Measurements from ENCODE around the gene TXNDC8. TPM values are rescaled to one million over a fixed set of nuclear protein-coding genes. Genes with fewer than 3 reads are reported as not detected.
"Not testable (repeated sequence)": the region's sequence is repeated elsewhere in the genome, so short reads cannot be mapped to it uniquely, and the experiment has no call there.

The TXNDC8 gene
- total RNA-seq (2014; rRNA removed; shearing (Covaris generic)): not detected in 2 replicates

DNA sequence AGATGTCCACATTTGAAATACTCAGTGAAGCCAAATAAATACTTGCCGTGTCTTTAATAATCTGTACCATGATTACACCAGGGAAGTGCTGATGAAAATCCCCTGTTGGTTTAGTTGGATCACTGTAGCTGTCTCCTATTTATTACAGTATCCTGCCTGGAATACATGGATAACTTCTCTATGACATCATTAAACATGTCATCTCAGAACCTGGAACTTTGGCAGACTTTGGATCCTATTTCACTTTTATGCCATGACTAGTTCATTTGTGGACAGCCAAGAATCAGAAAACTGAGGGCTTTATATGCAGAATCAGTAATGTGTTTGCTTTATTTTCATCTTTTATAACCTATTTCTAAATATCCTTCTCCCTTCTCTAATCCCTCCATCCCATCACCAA is at the start of gene TXNDC8:
TXNDC8 (minus strand) TSS at position 137 of the 400 bp plus-strand sequence.
- no peak for DNase-seq (ENCODE audit: low read depth)

DNA sequence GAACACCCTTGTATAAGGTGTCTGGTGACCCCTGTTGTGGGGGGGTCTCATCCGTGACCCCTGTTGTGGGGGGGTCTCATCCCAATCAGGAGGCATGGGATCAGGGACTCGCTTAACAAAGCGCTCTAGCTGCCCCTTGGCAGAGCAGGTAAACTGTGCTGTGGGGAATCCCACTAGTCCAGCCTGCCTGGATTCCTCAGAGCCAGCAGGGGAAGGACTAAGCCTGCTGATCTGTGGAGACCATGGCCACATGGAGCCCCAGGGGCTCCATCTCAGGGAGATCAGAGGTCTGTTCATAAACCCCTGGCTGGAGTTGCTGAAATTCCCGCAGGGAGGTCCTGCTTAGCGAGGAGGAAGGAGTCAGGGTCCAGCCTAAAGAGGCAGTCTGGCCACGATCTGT is 45.8 kb upstream of the TXNDC8 start:
- no peak for DNase-seq (ENCODE audit: low read depth)

DNA sequence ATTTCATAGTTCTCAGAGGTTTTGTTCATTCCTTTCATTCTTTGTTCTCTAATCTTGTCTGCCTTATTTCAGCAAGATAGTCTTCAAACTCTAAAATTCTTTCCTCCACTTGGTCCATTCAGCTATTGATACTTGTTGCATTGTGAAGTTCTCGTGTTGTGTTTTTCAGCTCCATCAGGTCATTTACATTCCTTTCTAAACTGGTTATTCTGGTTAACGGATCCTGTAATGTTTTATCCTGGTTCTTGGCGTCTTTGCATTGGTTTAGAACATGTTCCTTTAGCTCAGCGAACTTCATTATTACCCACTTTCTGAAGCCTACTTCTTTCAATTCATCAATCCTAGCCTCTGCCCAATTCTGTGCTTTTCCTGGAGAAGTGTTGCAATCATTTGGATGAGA is 45.1 kb upstream of the TXNDC8 start:
- DNase-seq (ENCODE audit: low read depth): no peak

DNA sequence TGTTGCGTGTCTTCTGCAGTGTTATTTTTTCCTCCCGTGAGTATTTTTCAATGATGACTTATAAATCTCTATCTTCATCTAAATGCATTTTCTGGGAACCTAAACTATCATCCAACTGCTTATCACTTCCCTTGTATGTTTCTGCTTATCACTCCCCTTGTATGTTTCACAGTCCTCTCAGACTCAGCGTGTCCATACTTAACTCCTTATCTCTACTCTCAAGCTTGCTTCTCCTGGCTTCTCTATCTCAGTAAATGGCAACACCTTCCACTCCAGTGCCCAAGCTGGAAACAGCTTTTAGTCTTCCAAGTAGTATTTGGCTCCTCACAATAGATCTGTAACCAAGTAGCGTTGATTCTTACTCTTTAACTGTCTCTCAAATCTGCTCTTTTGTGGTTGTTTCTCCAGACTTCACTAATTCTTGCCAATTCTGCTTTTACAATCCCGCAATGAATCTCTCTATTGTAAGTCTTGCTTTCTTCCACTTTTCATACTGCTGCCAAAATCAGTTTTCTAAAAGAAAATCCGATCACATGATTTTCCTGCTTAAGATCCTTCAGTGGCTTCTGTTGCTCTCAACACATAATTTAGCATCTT is 33.8 kb upstream of the TXNDC8 start:
- DNase-seq (ENCODE audit: low read depth): no peak

DNA sequence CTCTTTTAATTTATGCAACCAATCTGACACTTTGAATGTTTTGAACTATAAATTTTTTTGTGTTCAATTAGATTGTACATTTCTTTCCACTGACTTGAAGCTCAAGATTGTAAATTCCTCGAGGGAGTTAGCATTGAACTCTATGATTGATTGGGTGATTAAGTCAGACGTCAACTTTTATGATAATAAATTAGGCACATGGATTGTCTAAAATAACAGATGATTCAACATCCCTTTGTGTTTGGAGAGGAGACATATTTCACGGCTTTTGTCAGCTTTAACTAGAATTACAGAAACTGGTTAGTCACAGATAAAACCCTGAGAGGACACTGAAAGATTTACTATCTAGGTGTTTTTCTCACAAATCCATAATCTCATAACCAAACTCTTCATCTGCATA is 32.7 kb upstream of the TXNDC8 start:
- DNase-seq (ENCODE audit: low read depth): no peak

DNA sequence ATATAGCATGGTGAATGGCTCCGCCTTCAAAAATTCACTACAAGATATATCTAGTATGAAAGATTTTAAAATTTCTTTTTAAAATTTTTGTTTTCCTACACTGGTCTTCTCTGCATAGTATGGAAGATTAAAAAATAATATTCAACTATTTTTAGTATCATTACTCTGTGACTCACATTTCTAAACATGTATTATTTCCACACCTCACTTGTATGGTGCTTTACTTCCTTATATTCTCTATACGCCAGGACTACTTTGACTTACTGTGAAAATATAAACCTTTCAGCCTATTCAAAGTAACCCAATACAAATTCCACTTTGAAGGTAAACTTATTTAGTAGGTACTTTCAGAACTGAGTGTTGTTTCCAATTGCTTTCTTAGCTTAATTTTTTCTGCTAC is 26.8 kb upstream of the TXNDC8 start:
- no peak for DNase-seq (ENCODE audit: low read depth)

DNA sequence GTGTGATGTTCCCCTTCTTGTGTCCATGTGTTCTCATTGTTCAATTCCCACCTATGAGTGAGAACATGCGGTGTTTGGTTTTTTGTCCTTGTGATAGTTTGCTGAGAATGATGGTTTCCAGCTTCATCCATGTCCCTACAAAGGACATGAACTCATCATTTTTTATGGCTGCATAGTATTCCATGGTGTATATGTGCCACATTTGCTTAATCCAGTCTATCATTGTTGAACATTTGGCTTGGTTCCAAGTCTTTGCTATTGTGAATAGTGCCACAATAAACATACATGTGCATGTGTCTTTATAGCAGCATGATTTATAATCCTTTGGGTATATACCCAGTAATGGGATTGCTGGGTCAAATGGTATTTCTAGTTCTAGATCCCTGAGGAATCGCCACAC is 21.3 kb upstream of the TXNDC8 start:
- not testable (repeated sequence) for DNase-seq (ENCODE audit: low read depth)

DNA sequence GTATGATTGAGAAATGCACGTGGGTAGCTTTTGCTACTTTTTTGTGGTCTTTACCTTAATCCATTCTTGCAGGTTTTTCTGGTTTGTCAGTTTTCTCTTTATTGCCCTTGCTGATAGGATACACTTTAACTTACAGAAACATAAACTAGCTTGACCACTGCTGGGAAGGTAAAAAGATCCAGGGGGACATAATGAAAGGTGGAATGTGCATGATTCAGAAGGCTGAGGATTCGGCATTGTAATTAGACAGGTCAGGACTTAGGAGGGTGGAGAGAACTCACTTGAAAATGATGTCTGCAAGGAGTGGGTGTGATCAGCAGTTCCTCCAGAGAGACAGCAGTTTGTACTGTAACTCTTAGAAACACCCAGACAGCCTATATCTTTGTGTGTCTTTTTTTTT is 19.8 kb upstream of the TXNDC8 start:
- DNase-seq (ENCODE audit: low read depth): no peak

DNA sequence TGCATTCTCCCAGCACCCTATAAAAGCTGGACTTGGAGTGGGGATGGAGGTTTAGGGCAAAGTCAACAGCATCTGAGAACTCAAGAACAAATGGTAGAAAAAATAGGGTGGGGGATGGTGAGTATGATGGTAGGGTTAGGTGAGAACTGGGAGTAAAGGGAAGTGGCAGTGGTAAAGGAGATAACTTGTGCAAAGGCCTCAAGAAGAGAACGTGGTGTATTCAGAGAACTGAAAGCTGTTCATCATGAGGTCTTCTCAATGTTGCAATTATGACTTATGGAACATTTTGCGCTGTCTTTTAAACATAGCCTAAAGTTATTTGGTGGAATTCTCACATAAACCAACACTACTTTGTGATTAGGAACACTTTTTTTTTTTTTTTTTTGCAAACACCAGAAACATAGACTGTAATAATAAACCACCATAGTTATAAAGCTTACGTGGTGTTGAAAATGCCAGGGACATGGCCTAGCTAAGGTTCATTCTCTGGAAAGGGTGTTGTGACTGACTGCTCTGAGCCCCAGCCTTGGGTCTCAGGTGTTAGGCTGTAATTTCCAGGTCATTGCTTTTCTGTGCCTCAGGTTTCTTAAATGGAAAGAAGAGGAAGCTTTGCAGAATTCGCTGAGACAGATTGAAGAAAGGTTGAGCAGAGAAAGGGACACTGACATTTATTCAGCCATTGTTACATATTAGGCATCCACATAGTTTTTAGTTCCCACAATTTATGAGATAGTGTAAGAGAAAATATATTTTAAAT is 19.2 kb upstream of the TXNDC8 start:
- DNase-seq (ENCODE audit: low read depth): no peak

DNA sequence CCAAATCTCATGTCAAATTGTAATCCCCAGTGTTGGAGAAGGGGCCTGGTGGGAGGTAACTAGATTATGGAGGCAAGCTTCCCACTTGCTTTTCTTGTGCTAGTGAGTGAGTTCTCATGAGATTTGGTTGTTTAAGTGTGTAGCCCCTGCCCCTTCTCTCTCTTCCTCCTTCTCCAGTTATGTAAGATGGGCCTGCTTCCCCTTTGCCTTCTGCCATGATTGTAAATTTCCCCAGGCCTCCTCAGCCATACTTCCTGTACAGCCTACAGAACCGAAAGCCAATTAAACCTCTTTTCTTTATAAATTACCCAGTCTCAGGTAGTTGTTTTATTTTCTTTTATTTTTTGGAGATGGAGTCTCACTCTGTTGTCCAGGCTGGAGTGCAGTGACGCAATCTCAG is 18.2 kb upstream of the TXNDC8 start:
- no peak for DNase-seq (ENCODE audit: low read depth)

DNA sequence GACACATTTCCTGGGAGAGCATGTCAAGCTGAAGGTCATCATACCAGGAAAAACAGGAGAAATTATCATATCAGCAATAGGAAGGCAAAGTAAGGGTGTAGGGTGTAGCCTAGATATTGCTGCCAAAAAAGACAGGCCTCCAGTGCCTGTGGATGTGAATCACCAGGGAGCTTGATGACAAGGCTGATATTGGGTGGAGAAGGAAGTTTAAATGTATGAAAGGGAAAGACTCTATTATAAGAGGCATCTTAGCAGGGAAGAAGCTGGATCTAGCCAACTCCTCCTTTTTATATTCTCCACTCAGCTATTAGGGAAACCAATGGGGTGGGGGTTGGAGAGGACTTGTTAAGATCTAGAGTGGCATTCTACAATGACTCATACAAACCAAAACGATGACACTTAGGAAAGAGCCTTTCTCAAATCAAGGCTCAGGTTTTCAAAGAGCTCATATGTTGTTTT is 13.4 kb upstream of the TXNDC8 start:
- peak; percentile 92 for DNase-seq (ENCODE audit: low read depth)

DNA sequence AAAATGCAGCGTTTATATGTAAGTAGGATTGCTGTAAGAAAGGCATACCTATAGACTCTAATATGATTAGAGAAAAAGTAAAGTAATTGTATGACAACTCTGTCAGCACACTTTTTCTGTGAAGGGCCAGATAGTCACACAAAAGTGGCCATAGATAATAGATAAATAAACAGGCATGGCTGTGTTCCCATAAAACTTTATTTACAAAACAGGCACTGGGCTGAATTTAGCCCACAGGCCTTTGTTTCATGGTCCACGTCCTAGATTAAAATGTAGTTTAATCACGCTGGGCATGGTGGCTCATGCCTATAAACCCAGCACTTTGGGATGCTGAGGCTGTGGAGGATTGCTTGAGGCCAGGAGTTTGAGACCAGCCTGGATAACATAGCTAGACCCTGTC is 8.7 kb upstream of the TXNDC8 start:
- no peak for DNase-seq (ENCODE audit: low read depth)

DNA sequence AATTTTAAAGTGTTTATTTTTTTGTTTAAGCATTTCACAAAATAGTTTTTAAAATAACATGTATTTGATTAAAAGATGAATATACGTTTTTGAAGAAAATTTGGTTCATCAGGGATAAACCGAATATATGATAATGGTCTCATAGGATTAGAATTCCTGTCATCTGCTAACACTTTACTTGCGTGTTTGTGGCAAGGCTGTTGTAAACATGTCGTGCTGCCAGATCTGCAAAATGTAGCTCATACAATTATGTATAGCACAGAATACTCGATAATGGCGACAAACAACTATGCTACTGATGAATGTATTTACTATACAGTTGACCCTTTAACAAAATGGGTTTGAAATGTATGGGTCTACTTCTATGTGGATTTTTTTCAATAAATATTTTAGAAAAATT is 7.2 kb upstream of the TXNDC8 start:
- no peak for DNase-seq (ENCODE audit: low read depth)

DNA sequence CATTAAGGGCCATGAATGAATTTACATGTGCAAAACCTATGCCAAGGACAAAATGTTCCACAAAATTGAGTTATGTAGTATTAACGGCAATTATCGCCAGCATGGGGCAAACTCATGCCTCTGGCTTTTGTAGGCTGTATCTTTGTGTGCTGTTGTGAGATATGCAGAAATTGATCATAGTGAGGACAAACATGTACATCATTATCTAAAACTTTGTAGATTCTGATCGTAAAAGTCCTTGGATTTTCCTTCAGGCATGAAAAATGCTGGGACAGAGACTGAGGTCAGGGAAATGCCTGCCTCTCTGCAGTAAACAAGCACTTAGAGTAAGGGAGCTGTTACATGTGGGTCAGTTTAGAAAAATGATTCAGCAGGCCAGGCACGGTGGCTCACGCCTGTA is 5.9 kb upstream of the TXNDC8 start:
- no peak for DNase-seq (ENCODE audit: low read depth)

DNA sequence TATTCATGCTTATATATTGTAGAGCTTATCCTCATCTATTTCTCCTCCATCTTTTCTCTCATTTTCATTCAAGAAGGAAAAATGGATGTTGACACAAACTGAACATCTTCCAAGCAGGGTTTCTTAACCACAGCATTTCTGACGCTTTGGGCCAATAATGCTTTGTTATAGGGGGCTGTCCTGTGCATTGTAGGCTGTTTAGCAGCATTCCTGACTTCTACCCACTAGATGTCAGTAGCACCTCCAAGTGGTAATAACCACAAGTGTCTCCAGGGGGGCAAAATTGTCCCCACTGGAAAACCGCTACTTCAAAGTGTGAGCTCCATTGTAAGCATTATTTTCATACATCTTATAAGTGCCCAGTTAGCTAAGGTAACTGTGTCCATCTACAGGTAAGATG is 2.6 kb upstream of the TXNDC8 start:
- DNase-seq (ENCODE audit: low read depth): peak; percentile 59

DNA sequence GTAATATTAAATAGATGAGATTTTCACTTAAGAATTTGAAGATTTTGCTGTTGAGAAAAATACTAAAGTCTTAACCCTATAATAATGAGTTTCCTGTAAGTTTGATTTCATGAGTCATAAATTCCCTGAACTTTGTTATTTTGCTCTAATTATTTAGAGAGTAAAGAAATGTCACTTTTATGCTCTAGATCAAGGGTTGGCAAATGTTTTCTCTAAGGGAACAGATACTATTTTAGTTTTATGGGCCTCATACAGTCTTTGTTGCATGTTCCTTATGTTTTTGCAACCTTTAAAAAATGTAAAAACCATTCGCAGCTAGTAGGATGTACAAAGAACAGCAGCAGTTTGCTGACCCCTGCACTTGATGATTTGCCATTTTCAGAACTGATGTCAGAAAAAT is 480 bp upstream of the TXNDC8 start:
- DNase-seq (ENCODE audit: low read depth): no peak

DNA sequence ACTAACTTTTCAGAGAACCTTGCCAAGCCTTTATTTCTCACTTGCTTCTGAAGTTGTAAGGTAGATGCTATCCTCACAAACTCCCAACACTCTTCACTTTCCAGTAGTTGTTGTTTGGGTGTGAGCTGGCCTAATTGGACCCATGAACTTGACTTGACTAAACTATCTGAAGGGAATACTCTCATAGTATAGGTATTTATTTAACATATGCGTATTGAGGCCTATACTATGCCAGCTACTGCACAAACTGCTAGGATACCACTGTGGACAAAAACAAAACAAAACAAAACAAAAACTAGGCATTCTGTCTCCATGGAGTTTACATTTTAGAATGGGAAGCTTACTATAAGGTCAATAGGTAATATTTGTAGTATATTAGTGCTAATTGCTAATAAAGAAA is 1.3 kb downstream of the TXNDC8 start:
- no peak for DNase-seq (ENCODE audit: low read depth)

DNA sequence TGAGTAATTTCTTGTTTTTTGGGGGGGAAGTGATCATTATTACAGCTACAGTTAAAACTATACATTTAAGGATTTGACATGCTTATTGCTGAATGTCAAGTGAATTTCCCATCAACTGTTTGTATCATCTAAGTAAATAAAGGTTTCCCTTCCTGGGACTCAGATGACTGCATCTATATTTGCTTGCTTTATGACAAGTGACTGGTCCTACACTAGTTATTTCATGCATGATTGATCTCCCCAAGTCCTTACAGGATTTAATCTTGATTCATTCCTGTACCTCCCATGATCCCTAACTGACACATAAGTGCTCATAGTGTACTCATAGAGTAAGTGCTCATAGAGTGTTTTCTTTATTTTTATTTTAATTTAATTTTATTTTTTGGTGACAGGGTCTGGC is 2.8 kb downstream of the TXNDC8 start:
- DNase-seq (ENCODE audit: low read depth): no peak

DNA sequence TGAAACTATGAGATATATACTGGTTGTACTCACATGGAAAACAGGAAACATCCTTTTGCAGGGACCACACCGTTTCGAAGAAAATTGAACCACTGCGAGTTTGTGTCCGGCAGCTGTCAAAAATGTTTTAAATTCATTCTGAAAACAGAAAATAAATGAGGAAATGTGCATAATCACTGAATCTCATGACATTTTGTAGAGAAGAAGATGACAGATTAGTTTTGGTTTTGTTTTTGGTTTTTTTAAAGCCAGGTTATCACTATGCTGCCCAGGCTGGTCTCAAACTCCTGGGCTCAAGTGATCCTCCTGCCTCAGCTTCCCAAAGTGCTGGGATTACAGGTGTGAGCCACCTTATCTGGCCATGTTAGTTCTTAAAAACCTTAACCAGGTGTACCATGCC is 3.5 kb downstream of the TXNDC8 start:
- DNase-seq (ENCODE audit: low read depth): no peak

DNA sequence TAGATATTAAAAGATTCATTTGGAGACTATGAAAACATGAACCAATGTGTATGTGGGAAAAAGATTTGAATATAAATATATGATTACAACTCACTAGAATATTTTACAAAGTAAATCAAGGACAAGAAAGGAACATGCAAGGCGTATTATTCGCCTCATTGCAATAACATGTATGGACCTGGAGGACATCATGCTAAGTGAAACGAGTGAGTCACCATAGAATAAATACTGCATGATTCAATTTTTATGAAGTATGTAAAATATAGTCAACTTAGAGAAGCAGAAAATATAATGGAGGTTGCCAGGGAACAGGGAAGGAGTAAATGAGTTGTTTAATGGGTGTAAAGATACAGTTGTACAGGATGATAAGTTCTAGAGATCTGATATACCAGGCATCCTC is 4.9 kb downstream of the TXNDC8 start:
- DNase-seq (ENCODE audit: low read depth): no peak

DNA sequence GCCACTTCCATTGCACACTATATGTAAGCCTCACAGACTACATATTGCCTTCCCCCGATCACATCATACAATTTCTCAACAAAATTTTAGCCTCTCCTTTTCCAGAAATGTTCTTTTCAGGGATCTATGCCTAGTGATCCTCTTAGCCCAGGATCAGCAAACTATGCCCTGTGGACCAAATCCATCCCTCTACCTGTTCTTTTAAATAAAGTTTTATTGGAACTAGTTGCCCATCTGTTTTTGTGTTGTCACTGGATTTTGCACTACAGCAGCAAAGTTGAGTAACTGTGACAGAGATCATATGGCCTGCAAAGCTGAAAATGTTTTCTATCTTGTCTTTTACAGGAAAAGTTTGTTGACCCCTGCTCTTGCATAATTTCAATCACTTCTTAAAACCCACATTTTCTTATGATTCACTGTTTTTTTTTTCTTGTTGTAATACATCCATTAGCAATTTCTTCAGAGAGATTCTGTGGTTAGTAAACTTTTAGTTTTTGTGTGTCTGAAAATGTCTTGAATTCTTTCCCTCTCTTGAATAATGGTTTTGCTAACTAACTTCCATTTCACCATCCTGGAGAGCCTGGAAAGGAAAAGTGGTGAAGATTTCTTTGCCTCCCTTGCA is 7.1 kb downstream of the TXNDC8 start:
- no peak for DNase-seq (ENCODE audit: low read depth)

DNA sequence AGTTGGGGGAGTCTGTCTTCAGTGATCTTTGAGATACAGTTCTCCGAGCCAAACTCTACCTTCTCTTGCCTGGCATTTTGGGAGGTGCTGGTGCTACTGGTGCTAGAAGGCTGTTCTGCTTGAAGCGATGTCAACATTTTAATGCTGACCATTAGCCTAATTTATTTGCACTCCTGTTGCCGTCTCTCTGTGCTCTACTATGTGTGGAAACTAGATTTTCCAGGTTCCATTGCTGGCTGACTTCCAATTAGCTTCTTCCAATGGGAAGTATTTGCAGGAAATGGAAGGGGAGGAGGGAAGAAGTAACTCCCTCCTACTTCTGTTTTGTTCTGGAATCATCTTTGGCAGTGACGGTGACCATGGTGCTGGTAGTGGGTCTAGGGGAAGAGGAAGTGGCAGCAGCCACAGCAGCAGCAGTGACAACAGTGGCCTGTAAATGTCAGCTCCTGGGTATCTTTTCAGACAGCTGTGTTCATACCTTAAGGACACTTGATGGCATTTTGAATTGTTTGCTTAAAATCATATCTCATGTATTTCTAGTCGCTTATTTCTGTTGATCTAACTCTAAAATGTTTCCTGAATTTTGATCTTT is 7.9 kb downstream of the TXNDC8 start:
- DNase-seq (ENCODE audit: low read depth): no peak

DNA sequence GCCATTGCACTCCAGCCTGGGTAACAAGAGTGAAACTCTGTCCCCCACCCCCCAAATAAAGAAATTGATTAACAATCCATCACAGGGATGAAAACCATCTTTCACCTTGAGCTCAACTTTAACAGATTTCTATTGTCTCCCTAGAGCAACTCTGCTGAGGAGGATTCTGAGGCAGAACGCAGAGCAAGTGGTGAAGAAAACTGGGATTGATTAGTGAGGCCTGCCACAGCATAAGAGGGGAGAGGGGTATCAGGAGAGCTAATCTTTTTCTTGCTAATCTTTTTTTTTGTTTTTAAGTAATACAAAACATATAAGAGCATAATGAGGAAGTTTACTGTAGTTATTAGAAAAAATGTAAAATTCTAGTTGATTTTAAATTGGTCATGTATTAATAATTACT is 8.9 kb downstream of the TXNDC8 start:
- no peak for DNase-seq (ENCODE audit: low read depth)

Data from RPMI7951 (cell line).